Sigmoid colon (tissue), 7 donors: ENCODE data around the gene NRM. TPM values are rescaled to one million over a fixed set of nuclear protein-coding genes. Genes with fewer than 3 reads are reported as not detected.

Experiments
- DNase-seq: peaks from one replicate; pipeline ENCODE4 v3.0.0-alpha.2; 2019
- H3K27ac ChIP-seq, 4 donors: fragments of 200-600 bp; sonication (generic); one replicate each; pipeline ENCODE4 v1.5.1; 2016 to 2019; ENCODE audit warnings: mild to moderate bottlenecking in 1 of 4
- H3K27me3 ChIP-seq, 3 donors: fragments of 200-600 bp; sonication (generic); one replicate each; pipeline ENCODE4 v1.5.1; 2019; ENCODE audit warnings: mild to moderate bottlenecking in 1 of 3
- H3K36me3 ChIP-seq, 4 donors: fragments of 200-600 bp; sonication (generic); one replicate each; pipeline ENCODE4 v1.5.1; 2016 to 2019
- H3K4me1 ChIP-seq, 4 donors: fragments of 200-600 bp; sonication (generic); one replicate each; pipeline ENCODE4 v1.5.1; 2017 to 2019
- H3K4me3 ChIP-seq, 4 donors: fragments of 200-600 bp; sonication (generic); one replicate each; pipeline ENCODE4 v1.5.1; 2017 to 2019; ENCODE audit warnings: mild to moderate bottlenecking in 2 of 4, moderate library complexity in 1 of 4
- H3K9me3 ChIP-seq, 4 donors: fragments of 200-600 bp in 3 of 4; sonication (generic) in 3 of 4; one replicate each; pipeline versions ENCODE4 v1.5.1 to v1.6.1; 2013 to 2019
- CTCF ChIP-seq, 4 experiments: fragments of 450-650 bp in 3 of 4; fragments of 200-600 bp in 1 of 4; IDR thresholded peaks; one replicate each; pipeline ENCODE4 v1.5.1; 2016 to 2019; ENCODE audit warnings: antibody characterized with exemption in 4 of 4, mild to moderate bottlenecking in 3 of 4, moderate library complexity in 2 of 4
- EP300 ChIP-seq, 4 donors: sonication (generic); formaldehyde crosslinking; IDR thresholded peaks; one replicate each; pipeline ENCODE4 v1.6.1; 2017; ENCODE audit warnings: antibody characterized with exemption in 4 of 4
- POLR2A ChIP-seq, 2 donors: fragments of 450-650 bp; IDR thresholded peaks; one replicate each; pipeline ENCODE4 v1.6.1; 2016; ENCODE audit warnings: antibody characterized with exemption in 2 of 2, mild to moderate bottlenecking in 2 of 2, moderate library complexity in 2 of 2
- POLR2AphosphoS5 ChIP-seq, 4 donors: sonication (generic); formaldehyde crosslinking; IDR thresholded peaks; one replicate each; pipeline ENCODE4 v1.6.1; 2017; ENCODE audit warnings: antibody characterized with exemption in 4 of 4
- WGBS, 2 donors: extraction: QIAGEN DNeasy Blood & Tissue Kit; methylation state at CpG; one replicate each; pipeline ENCODE4 v1.1.7; 2013; 5-methylcytosine and 5-hydroxymethylcytosine counted together
- intact Hi-C: fragments of 100-400 bp; cut with DNase I; formaldehyde crosslinking; loops from one replicate; pipeline ENCODE4 v1.15.1; 2023
- polyA plus RNA-seq, 3 donors: library from polyadenylated mRNA; stranded (reverse); fragments of 200-250 nt; gene quantifications; one replicate each; pipeline ENCODE4 v1.2.3, GENCODE V29; 2013
- total RNA-seq, 4 donors: library from RNA; depleted of rRNA; stranded (reverse); fragments of >200 nt; gene quantifications; one replicate each; pipeline ENCODE4 v1.1.0, GENCODE V29; 2016
- donor health status: healthy with polysubstance abuse.
- donor health status: Bipolar disorder and iron deficiency.
- donor health status: healthy.

The NRM gene
- total and polyA plus RNA-seq, 7 donors, result 1.8 to 13.8 (median 3.6) TPM

GRCh38 chr6:30681766-30682142 lies 9.0 kb downstream of the NRM start:
- 27 to 74% methylated on average over 4 of the region's 4 CpGs for WGBS, 2 donors
- peaks cover 0 to 79% (median 72%) of the 10 kb centered on the region in 4 donors for H3K4me1 ChIP-seq
- intact Hi-C loops, result loop anchor here (2.0 to 5.0 kb wide), 2 partner anchors 101 to 146 kb away; no protein-coding TSS in a partner anchor
- H3K27ac ChIP-seq, result peak overlapping the region; percentile 94 to 99 (median 98)
- TF ChIP-seq CTCF (IDR thresholded peaks at IDR 0.05) (no peak), POLR2A (IDR thresholded peaks at IDR 0.05) (no peak), POLR2AphosphoS5 (IDR thresholded peaks at IDR 0.05) (no peak), EP300 (IDR thresholded peaks at IDR 0.05) (no peak)
- peak overlapping the region; percentile 7 to 87 (median 71) for H3K4me3 ChIP-seq
- peaks cover 7 to 32% (median 19%) of the 10 kb centered on the region in 4 donors for H3K36me3 ChIP-seq
- H3K9me3 ChIP-seq, result no peaks in the 10 kb centered on the region
- no peak for DNase-seq
- H3K27me3 ChIP-seq, result no peaks in the 10 kb centered on the region

DNA sequence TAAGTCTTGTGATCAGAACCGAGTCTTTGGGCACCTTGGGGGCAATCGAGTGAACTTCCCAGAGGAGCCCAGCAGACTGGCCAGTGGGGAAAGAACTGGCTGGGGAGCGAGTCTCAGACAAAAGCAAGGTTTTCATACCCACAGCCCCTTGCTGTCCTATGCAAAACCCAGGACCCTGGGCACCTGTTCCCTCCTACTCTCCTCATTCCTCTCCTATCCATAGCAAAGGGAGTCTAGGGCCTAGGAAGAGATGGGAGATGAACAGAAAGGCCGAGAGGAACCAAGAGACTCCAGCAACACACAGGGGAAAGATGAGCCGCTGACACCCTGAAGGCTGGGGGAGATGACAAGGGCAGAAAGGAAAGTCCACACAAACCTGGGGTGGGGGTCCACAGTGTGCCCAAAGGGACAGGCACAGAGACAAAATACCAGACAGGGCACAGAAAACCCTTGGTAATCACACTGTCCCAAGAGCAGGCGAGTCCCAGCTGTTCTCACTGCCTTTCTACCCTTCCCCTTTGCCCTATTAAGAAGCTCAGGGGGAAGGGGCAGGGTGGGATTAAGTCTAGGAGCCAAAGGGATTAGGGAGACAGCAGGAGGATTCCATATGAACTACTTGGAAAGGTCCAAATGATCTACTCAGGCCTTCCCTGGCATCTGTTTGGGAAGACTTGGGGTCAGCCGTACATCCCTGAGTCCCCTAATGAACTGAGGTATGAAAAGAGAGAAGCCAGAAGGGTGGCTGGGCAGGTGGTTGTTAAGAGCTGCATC lies 10.8 kb downstream of the NRM start:
- Histone ChIP-seq H3K36me3 (peaks cover 15 to 42% (median 28%) of the 10 kb centered on the region in 4 donors), H3K4me3 (peak overlapping the region in 2 of 4 donors; percentile 63 to 79)
- intact Hi-C loops, result loop anchor here (1.0 to 5.0 kb wide), 3 partner anchors 42 to 197 kb away; no protein-coding TSS in a partner anchor

DNA sequence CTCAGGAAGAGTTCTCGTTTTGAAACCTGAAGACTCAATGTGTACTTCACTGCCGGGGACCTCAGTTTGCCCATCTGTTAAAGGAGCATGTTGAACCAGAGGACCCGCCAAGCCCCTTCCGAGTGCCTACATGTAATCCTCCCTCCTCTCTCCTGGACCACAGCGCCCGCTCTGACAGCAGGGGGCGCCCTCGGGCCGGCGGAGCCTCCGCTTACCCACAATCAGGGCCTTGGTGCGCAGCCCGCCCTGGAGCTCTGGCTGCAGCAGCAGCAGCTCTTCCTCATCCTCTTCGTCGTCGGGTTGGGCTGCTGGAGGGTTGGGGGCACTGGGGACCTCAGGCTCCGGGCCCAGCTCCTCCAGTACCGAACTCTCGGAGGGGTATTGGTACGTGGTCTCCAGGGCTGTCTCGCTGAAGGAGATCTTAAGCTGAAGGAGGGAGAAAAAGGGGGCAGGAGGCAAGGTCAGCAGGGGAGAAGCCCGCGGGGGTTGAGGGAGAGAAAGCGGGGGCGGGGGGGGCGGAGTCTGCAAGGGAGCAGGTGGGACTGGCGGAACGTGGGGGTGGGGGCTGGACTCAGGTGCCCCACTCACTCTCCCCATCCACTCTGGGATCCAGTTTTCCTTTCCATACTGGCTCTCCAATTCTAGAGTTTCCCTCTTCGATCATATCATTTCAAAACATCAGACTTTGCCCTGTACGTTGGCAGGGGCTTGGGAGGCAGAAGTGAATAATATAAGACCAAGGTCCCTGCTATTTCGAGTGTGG lies 11.6 kb downstream of the NRM start:
- Histone ChIP-seq H3K27ac (peak overlapping the region; percentile 94 to 99 (median 98)), H3K9me3 (no peaks in the 10 kb centered on the region), H3K27me3 (no peaks in the 10 kb centered on the region), H3K4me3 (peak overlapping the region in 2 of 4 donors; percentile 63 to 79), H3K4me1 (peaks cover 0 to 58% (median 53%) of the 10 kb centered on the region in 4 donors), H3K36me3 (peaks cover 15 to 42% (median 28%) of the 10 kb centered on the region in 4 donors)
- WGBS, 2 donors, result 9% methylated on average over 31 of the region's 31 CpGs
- intact Hi-C loops, result loop anchor here (1.0 to 2.0 kb wide), 2 partner anchors 43 to 198 kb away; no protein-coding TSS in a partner anchor
- peak; percentile 92 to 98 (median 97) for TF ChIP-seq CTCF (IDR thresholded peaks at IDR 0.05)
- TF ChIP-seq POLR2AphosphoS5 (IDR thresholded peaks at IDR 0.05), result peak in 2 of 4 donors; percentile 30 to 40
- no peak for TF ChIP-seq POLR2A (IDR thresholded peaks at IDR 0.05)
- TF ChIP-seq EP300 (IDR thresholded peaks at IDR 0.05), result no peak
- peak; percentile 94 for DNase-seq

More for the DNA sequence above, 10.8 kb downstream of the NRM start:
- Histone ChIP-seq H3K4me1 (peaks cover 0 to 66% (median 61%) of the 10 kb centered on the region in 4 donors), H3K27ac (peak overlapping the region; percentile 94 to 99 (median 98)), H3K27me3 (no peaks in the 10 kb centered on the region), H3K9me3 (no peaks in the 10 kb centered on the region)
- TF ChIP-seq POLR2AphosphoS5 (IDR thresholded peaks at IDR 0.05) (no peak), EP300 (IDR thresholded peaks at IDR 0.05) (no peak), CTCF (IDR thresholded peaks at IDR 0.05) (no peak), POLR2A (IDR thresholded peaks at IDR 0.05) (no peak)
- 66 to 74% methylated on average over 7 of the region's 7 CpGs for WGBS, 2 donors
- DNase-seq, result no peak

DNA sequence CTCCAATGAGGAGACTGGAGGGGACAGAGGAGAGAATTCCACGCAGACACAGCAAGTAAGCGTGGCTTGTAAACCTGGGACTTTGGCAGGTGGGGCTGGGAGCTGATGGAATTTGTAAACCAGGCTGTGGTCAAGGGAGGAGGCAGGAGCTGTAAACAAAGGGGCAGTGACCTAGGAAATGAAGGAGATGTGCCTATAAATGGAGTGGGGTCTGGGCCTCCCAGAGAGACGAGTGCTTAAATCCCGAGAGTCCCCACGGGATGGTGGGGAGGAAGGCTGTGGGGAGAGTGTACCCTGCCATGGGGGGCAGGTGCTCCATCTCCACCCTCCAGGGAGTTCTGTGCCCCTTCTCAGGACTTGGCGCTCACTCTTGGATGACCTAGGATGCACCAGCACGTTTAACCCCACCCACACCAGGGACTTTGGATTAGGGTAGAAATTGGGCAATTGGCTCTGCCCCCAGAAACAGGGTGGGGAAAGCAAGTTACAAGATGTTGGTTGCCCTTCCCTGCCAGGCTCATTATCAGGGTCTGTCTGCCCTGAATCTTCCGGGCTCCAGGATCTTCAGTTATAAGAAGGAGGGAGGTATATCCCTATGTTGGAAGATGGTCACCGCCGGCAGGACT lies 14.0 kb downstream of the NRM start:
- Histone ChIP-seq H3K9me3 (no peaks in the 10 kb centered on the region), H3K27me3 (no peaks in the 10 kb centered on the region), H3K27ac (peak overlapping the region in 1 of 4 donors; percentile 29), H3K36me3 (peaks cover 15 to 42% (median 28%) of the 10 kb centered on the region in 4 donors), H3K4me1 (peaks cover 0 to 50% (median 41%) of the 10 kb centered on the region in 4 donors), H3K4me3 (no peak overlapping the region)
- no peak for DNase-seq
- TF ChIP-seq POLR2AphosphoS5 (IDR thresholded peaks at IDR 0.05), result no peak
- TF ChIP-seq POLR2A (IDR thresholded peaks at IDR 0.05), result no peak
- TF ChIP-seq CTCF (IDR thresholded peaks at IDR 0.05), result no peak
- TF ChIP-seq EP300 (IDR thresholded peaks at IDR 0.05), result no peak
- intact Hi-C loops, result no loop called here
- 76 to 81% methylated on average over 10 of the region's 10 CpGs for WGBS, 2 donors
